HEK293 (cell line): ENCODE data around the gene GTF2F2.

Source experiments
- REPIN1 ChIP-seq: fragments of 450-650 bp; formaldehyde crosslinking; IDR thresholded peaks from 2 replicates; pipeline ENCODE4 v1.5.1; 2017; ENCODE audit warnings: missing biosample characterization, missing genetic modification characterization, low read depth
- YY1 ChIP-seq: fragments of 450-650 bp; formaldehyde crosslinking; IDR thresholded peaks from 2 replicates; pipeline ENCODE4 v1.5.1; 2018; ENCODE audit warnings: missing biosample characterization, missing genetic modification characterization
- ZBTB11 ChIP-seq: fragments of 450-650 bp; formaldehyde crosslinking; conservative IDR thresholded peaks from 2 replicates; pipeline ENCODE4 v1.5.1; 2016; ENCODE audit warnings: low read depth, missing biosample characterization, missing genetic modification characterization

- TF ChIP-seq REPIN1 (tag by site-specific recombination) (no peak), YY1 (tag by site-specific recombination) (no peak), ZBTB11 (tag by site-specific recombination) (no peak)
Measured at GRCh38 chr13:45205124-45205523, 84.8 kb downstream of the GTF2F2 start.
